ENCODE measurements around the gene SCFD2.
"Not testable (repeated sequence)": the region's sequence is repeated elsewhere in the genome, so short reads cannot be mapped to it uniquely, and the experiment has no call there.

Gene SCFD2

GRCh38 chr4:53274609-53275268 lies 91.1 kb downstream of the SCFD2 start:
- in situ Hi-C loops (cut with MboI; ENCODE audit: low pct_unique_long_range_greater_than_20kb, low sequenced_read_pairs), result no loop called here
- no peak for DNase-seq

- in situ Hi-C loops (cut with MboI; ENCODE audit: low pct_unique_long_range_greater_than_20kb, low sequenced_read_pairs), result no loop called here
- DNase-seq, result no peak
Observed at GRCh38 chr4:53273726-53274125, 92.1 kb downstream of the SCFD2 start.

- in situ Hi-C loops (cut with MboI; ENCODE audit: low pct_unique_long_range_greater_than_20kb, low sequenced_read_pairs), result no loop called here
- DNase-seq, result no peak
Observed at GRCh38 chr4:53267026-53267425, 98.8 kb downstream of the SCFD2 start.

GRCh38 chr4:53255986-53256385 lies 109.9 kb downstream of the SCFD2 start:
- in situ Hi-C loops (cut with MboI; ENCODE audit: low pct_unique_long_range_greater_than_20kb, low sequenced_read_pairs); DNase-seq: not testable (repeated sequence)

GRCh38 chr4:53240573-53240972 lies 125.3 kb downstream of the SCFD2 start:
- no peak for DNase-seq
- in situ Hi-C loops (cut with MboI; ENCODE audit: low pct_unique_long_range_greater_than_20kb, low sequenced_read_pairs), result no loop called here

- DNase-seq; in situ Hi-C loops (cut with MboI; ENCODE audit: low pct_unique_long_range_greater_than_20kb, low sequenced_read_pairs): not testable (repeated sequence)
Observed at GRCh38 chr4:53238352-53238751, 127.5 kb downstream of the SCFD2 start.

- in situ Hi-C loops (cut with MboI; ENCODE audit: low pct_unique_long_range_greater_than_20kb, low sequenced_read_pairs); DNase-seq: not testable (repeated sequence)
Observed at GRCh38 chr4:53237811-53238210, 128.1 kb downstream of the SCFD2 start.

- in situ Hi-C loops (cut with MboI; ENCODE audit: low pct_unique_long_range_greater_than_20kb, low sequenced_read_pairs); DNase-seq: not testable (repeated sequence)
Observed at GRCh38 chr4:53236624-53237023, 129.2 kb downstream of the SCFD2 start.

GRCh38 chr4:53235547-53235946 lies 130.3 kb downstream of the SCFD2 start:
- DNase-seq, result no peak
- in situ Hi-C loops (cut with MboI; ENCODE audit: low pct_unique_long_range_greater_than_20kb, low sequenced_read_pairs), result no loop called here

GRCh38 chr4:53234669-53235068 lies 131.2 kb downstream of the SCFD2 start:
- in situ Hi-C loops (cut with MboI; ENCODE audit: low pct_unique_long_range_greater_than_20kb, low sequenced_read_pairs), result no loop called here

GRCh38 chr4:53234111-53234510 lies 131.8 kb downstream of the SCFD2 start:
- DNase-seq, result no peak
- in situ Hi-C loops (cut with MboI; ENCODE audit: low pct_unique_long_range_greater_than_20kb, low sequenced_read_pairs), result no loop called here

More at GRCh38 chr4:53234669-53235068, 131.2 kb downstream of the SCFD2 start:
- DNase-seq, result no peak

- in situ Hi-C loops (cut with MboI; ENCODE audit: low pct_unique_long_range_greater_than_20kb, low sequenced_read_pairs), result no loop called here
- peak; percentile 62 for DNase-seq
Observed at GRCh38 chr4:53233114-53233795, 132.6 kb downstream of the SCFD2 start.

- DNase-seq, result no peak
- in situ Hi-C loops (cut with MboI; ENCODE audit: low pct_unique_long_range_greater_than_20kb, low sequenced_read_pairs), result no loop called here
Observed at GRCh38 chr4:53232371-53232770, 133.5 kb downstream of the SCFD2 start.

- in situ Hi-C loops (cut with MboI; ENCODE audit: low pct_unique_long_range_greater_than_20kb, low sequenced_read_pairs), result no loop called here
- peak; percentile 47 for DNase-seq
Observed at GRCh38 chr4:53228036-53228435, 137.8 kb downstream of the SCFD2 start.

- no peak for DNase-seq
- in situ Hi-C loops (cut with MboI; ENCODE audit: low pct_unique_long_range_greater_than_20kb, low sequenced_read_pairs), result no loop called here
Observed at GRCh38 chr4:53227451-53227850, 138.4 kb downstream of the SCFD2 start.

GRCh38 chr4:53221832-53222480 lies 143.9 kb downstream of the SCFD2 start:
- in situ Hi-C loops (cut with MboI; ENCODE audit: low pct_unique_long_range_greater_than_20kb, low sequenced_read_pairs), result no loop called here
- no peak for DNase-seq

GRCh38 chr4:53219148-53219547 lies 146.7 kb downstream of the SCFD2 start:
- DNase-seq; in situ Hi-C loops (cut with MboI; ENCODE audit: low pct_unique_long_range_greater_than_20kb, low sequenced_read_pairs): not testable (repeated sequence)

GRCh38 chr4:53208753-53209152 lies 157.1 kb downstream of the SCFD2 start:
- in situ Hi-C loops (cut with MboI; ENCODE audit: low pct_unique_long_range_greater_than_20kb, low sequenced_read_pairs), result no loop called here

GRCh38 chr4:53205970-53206369 lies 159.9 kb downstream of the SCFD2 start:
- no peak for DNase-seq
- in situ Hi-C loops (cut with MboI; ENCODE audit: low pct_unique_long_range_greater_than_20kb, low sequenced_read_pairs), result no loop called here

More at GRCh38 chr4:53208753-53209152, 157.1 kb downstream of the SCFD2 start:
- DNase-seq, result no peak

- in situ Hi-C loops (cut with MboI; ENCODE audit: low pct_unique_long_range_greater_than_20kb, low sequenced_read_pairs), result no loop called here
- no peak for DNase-seq
Observed at GRCh38 chr4:53199356-53199755, 166.5 kb downstream of the SCFD2 start.

Measured in KBM-7 (cell line).